Lower leg skin (tissue), 3 donors: ENCODE results near the gene ACE2.

Experiments used
- CTCF ChIP-seq, 3 donors: fragments of 450-650 bp; IDR thresholded peaks; one replicate each; pipeline ENCODE4 v1.5.1; 2016; ENCODE audit warnings: antibody characterized with exemption in 3 of 3, mild to moderate bottlenecking in 3 of 3, moderate library complexity in 2 of 3
- POLR2A ChIP-seq, 2 donors: fragments of 450-650 bp; IDR thresholded peaks; one replicate each; pipeline ENCODE4 v1.6.1; 2016 to 2017; ENCODE audit warnings: antibody characterized with exemption in 2 of 2, mild to moderate bottlenecking in 1 of 2, moderate library complexity in 1 of 2

GRCh38 chrX:15576019-15576418, 24.7 kb downstream of the ACE2 start:
- TF ChIP-seq CTCF (IDR thresholded peaks at IDR 0.05) (no peak), POLR2A (IDR thresholded peaks at IDR 0.05) (no peak)
